HL-60 (cell line): Measurements from ENCODE around the gene EGFR.

Source experiments
- DNase-seq, 2 experiments: peaks; one replicate each; pipeline ENCODE4 v3.0.0-alpha.2; 2010 to 2020; ENCODE audit warnings: low read depth in 1 of 2, low spot score in 1 of 2
- H3K27ac ChIP-seq: fragments of 250-450 bp; sonication (Bioruptor Pico); replicated peaks from 2 replicates; pipeline ENCODE4 v1.5.1; 2020; ENCODE audit warnings: mild to moderate bottlenecking, moderate library complexity
- H3K27me3 ChIP-seq: fragments of 250-450 bp; sonication (Bioruptor Pico); 2 replicates; pipeline ENCODE4 v1.5.1; 2021; ENCODE audit warnings: mild to moderate bottlenecking, moderate library complexity; ENCODE audit not compliant: insufficient read depth, poor library complexity, severe bottlenecking
- H3K4me3 ChIP-seq: replicated peaks from 2 replicates; pipeline ENCODE4 v1.5.1; 2011; ENCODE audit warnings: mild to moderate bottlenecking, control low read depth, low read length; ENCODE audit not compliant: insufficient read depth
- GABPA ChIP-seq: IDR thresholded peaks from 2 replicates; pipeline ENCODE4 v1.6.1; 2012; ENCODE audit warnings: low read depth
- POLR2AphosphoS5 ChIP-seq: IDR thresholded peaks from 2 replicates; pipeline ENCODE4 v1.6.1; 2012; ENCODE audit warnings: low read depth
- SPI1 ChIP-seq: IDR thresholded peaks from 2 replicates; pipeline ENCODE4 v1.6.1; 2012; ENCODE audit warnings: low read depth, mild to moderate bottlenecking, borderline replicate concordance
- TF ChIP-seq, protein P1 (sequence below): IDR thresholded peaks from 2 replicates; pipeline ENCODE4 v1.6.1; 2012; ENCODE audit warnings: low read depth; ENCODE audit not compliant: insufficient replicate concordance
- TF ChIP-seq, protein P2 (sequence below): IDR thresholded peaks from one replicate; pipeline ENCODE4 v1.5.1; 2011; ENCODE audit warnings: low read length, control low read depth, inconsistent platforms; ENCODE audit not compliant: insufficient read depth

Gene EGFR

DNA sequence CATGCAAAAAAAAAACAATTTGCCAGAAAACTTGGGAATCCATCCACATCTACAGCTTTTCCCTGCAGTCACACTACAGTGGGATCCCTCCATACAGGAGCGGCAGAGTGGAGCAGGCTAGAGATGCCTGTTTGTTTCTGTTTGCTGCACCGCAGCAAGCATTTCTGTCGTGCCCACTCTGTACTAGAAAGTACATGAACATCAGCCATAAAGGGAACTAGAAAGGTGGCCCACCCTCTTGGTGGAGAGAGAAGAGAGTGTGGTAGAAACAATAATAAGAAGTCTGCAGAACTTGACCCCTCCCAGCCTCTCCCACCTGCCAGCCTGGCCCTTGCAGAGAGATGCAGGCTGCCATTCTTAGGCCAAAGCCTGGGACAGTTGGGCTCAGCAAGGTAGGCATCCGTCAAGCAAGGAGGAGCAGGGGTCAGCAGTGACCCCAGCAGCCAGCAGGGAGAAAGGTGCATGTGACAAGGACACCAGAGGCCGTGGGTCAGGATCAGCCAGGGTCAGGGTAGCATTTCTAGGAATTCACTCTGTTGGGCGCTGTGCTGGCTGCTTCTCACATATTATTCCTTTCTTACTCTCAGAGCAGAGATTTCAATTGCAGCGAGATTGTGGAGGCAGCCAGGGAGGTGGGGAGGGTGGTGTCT, 171.8 kb downstream of the EGFR start:
- Histone ChIP-seq H3K27me3 (no peaks in the 10 kb centered on the region), H3K4me3 (no peak overlapping the region), H3K27ac (no peak overlapping the region)
- no peak for DNase-seq
- TF ChIP-seq, protein P1, sequence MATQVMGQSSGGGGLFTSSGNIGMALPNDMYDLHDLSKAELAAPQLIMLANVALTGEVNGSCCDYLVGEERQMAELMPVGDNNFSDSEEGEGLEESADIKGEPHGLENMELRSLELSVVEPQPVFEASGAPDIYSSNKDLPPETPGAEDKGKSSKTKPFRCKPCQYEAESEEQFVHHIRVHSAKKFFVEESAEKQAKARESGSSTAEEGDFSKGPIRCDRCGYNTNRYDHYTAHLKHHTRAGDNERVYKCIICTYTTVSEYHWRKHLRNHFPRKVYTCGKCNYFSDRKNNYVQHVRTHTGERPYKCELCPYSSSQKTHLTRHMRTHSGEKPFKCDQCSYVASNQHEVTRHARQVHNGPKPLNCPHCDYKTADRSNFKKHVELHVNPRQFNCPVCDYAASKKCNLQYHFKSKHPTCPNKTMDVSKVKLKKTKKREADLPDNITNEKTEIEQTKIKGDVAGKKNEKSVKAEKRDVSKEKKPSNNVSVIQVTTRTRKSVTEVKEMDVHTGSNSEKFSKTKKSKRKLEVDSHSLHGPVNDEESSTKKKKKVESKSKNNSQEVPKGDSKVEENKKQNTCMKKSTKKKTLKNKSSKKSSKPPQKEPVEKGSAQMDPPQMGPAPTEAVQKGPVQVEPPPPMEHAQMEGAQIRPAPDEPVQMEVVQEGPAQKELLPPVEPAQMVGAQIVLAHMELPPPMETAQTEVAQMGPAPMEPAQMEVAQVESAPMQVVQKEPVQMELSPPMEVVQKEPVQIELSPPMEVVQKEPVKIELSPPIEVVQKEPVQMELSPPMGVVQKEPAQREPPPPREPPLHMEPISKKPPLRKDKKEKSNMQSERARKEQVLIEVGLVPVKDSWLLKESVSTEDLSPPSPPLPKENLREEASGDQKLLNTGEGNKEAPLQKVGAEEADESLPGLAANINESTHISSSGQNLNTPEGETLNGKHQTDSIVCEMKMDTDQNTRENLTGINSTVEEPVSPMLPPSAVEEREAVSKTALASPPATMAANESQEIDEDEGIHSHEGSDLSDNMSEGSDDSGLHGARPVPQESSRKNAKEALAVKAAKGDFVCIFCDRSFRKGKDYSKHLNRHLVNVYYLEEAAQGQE: no peak
- TF ChIP-seq SPI1 (no peak), POLR2AphosphoS5 (no peak), GABPA (no peak)
- TF ChIP-seq, protein P2, sequence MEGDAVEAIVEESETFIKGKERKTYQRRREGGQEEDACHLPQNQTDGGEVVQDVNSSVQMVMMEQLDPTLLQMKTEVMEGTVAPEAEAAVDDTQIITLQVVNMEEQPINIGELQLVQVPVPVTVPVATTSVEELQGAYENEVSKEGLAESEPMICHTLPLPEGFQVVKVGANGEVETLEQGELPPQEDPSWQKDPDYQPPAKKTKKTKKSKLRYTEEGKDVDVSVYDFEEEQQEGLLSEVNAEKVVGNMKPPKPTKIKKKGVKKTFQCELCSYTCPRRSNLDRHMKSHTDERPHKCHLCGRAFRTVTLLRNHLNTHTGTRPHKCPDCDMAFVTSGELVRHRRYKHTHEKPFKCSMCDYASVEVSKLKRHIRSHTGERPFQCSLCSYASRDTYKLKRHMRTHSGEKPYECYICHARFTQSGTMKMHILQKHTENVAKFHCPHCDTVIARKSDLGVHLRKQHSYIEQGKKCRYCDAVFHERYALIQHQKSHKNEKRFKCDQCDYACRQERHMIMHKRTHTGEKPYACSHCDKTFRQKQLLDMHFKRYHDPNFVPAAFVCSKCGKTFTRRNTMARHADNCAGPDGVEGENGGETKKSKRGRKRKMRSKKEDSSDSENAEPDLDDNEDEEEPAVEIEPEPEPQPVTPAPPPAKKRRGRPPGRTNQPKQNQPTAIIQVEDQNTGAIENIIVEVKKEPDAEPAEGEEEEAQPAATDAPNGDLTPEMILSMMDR: no peak

DNA sequence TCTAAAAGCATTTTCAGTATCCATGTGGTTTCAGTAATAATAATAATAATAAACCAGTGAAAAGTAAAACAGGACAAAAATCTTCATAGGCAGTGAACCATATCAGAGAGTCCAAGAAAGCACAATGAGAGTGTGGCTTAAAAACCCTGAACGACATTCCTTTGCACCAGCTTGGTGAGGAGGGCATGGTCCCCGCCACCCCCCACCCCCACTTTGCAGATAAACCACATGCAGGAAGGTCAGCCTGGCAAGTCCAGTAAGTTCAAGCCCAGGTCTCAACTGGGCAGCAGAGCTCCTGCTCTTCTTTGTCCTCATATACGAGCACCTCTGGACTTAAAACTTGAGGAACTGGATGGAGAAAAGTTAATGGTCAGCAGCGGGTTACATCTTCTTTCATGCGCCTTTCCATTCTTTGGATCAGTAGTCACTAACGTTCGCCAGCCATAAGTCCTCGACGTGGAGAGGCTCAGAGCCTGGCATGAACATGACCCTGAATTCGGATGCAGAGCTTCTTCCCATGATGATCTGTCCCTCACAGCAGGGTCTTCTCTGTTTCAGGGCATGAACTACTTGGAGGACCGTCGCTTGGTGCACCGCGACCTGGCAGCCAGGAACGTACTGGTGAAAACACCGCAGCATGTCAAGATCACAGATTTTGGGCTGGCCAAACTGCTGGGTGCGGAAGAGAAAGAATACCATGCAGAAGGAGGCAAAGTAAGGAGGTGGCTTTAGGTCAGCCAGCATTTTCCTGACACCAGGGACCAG, 172.5 kb downstream of the EGFR start:
- H3K27me3 ChIP-seq: no peaks in the 10 kb centered on the region
- no peak for DNase-seq
- no peak for TF ChIP-seq GABPA
- TF ChIP-seq, protein P1: no peak
- no peak overlapping the region for H3K4me3 ChIP-seq
- H3K27ac ChIP-seq: no peak overlapping the region

DNA sequence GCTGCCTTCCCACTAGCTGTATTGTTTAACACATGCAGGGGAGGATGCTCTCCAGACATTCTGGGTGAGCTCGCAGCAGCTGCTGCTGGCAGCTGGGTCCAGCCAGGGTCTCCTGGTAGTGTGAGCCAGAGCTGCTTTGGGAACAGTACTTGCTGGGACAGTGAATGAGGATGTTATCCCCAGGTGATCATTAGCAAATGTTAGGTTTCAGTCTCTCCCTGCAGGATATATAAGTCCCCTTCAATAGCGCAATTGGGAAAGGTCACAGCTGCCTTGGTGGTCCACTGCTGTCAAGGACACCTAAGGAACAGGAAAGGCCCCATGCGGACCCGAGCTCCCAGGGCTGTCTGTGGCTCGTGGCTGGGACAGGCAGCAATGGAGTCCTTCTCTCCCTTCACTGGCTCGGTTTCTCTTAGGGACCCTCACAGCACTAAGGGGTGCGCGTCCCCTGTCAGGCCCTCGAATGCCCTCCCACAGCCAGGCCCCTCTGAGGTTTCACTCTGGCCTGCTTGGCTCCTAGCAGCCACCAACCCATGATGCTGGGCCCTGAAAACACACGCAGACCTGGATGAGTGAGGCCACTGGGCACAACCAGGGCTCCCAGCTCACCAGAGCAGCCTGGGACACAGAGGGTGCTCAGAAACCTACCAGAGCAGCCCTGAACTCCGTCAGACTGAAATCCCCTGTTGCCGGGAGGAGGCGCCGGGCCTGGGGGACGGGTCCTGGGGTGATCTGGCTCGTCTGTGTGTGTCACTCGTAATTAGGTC, 173.3 kb downstream of the EGFR start:
- Histone ChIP-seq H3K4me3 (no peak overlapping the region), H3K27ac (no peak overlapping the region), H3K27me3 (no peaks in the 10 kb centered on the region)
- no peak for DNase-seq
- TF ChIP-seq, protein P2: no peak
- TF ChIP-seq, protein P1: no peak
- TF ChIP-seq POLR2AphosphoS5 (no peak), SPI1 (no peak), GABPA (no peak)
